ENCODE results near the gene ARHGAP24. TPM values are rescaled to one million over a fixed set of nuclear protein-coding genes. Genes with fewer than 3 reads are reported as not detected.
A peak's percentile ranks its signal among the peaks of the same experiment; 100 is the strongest.

Gene ARHGAP24
- polyA plus RNA-seq, 3 donors = 12.5 to 32.0 (median 18.8) TPM

DNA sequence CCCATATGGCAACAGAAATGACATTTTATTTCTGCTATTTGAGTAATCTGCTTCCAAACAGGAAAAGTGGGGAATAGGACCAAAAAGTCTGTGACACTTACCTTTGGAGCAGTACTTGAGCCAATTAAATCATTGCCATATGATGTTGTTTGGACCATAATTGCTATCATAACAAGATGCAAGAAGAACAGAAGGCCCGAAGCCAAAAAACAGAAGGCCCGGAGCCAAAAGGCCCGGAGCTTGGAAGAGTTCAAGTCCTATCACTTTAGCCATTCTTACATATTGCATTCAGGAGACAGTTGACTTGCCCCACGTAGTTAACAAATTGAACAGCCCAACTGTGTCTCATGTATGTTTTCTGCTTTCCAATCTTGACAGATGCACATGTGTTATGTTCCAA, 285.6 kb downstream of the ARHGAP24 start:
- intact Hi-C loops (cut with micrococcal nuclease) = no loop called here
- Mint-ChIP-seq H3K4me3 (no peak overlapping the region), H3K27me3 (ENCODE audit: low read depth in 3 of 3) (no peaks in the 10 kb centered on the region)

DNA sequence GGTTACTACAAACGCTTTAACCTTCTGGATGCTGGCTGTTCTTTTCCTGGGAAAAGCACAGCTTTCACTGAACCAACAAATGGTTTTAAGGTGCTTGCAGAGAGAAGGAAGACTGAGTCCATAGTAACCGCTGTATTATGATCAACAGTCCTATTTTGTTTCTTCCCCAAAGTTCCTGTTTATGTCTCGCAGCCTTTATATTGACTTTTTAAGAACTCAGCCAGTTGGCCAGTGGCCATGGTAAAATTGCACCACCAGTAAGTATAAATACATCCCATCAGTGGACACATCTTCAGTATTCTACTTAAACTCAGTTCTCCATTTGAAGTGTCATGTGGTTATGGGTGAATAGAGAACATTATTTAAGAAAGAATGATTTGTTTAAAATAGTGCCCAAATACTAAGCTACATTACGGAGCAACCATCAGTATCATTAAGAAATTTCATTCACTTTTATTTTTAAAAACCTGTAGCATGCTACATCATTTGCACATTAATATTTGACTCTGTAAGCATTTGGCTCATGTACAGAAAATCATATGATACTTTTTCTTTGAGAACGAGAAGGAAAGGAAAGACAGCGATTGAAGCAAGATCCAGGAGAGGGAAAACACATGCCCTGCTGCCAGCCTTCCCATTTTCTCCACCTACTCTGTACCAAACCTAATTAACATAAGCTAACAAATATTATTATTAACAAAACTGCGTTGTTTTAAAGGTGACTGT, 287.0 kb downstream of the ARHGAP24 start:
- H3K79me2 ChIP-seq (ENCODE audit: insufficient read depth, low read length) = no peaks in the 10 kb centered on the region
- no peaks in the 10 kb centered on the region for H3K9me3 Mint-ChIP-seq
- no CpG with 5 or more reads among the region's 7 CpGs for WGBS (ENCODE audit: insufficient coverage)
- H3K36me3 Mint-ChIP-seq = peaks cover 10 to 11% of the 10 kb centered on the region in 2 donors
- no peaks in the 10 kb centered on the region for H3K36me3 ChIP-seq (replicated peaks in 1 of 2; ENCODE audit: control insufficient read depth in 1 of 2, insufficient read depth in 2 of 2, low read length in 2 of 2)
- H3K4me3 ChIP-seq (replicated peaks in 1 of 3; ENCODE audit: low read depth in 2 of 3, low read length in 3 of 3) = no peak overlapping the region
- peaks cover 0 to 1% (median 0%) of the 10 kb centered on the region in 3 donors for H3K27me3 Mint-ChIP-seq (ENCODE audit: low read depth in 3 of 3)
- H3K9ac ChIP-seq (ENCODE audit: insufficient read depth, low read length, poor library complexity, severe bottlenecking) = peak overlapping the region; percentile 22
- H4K20me1 ChIP-seq (ENCODE audit: insufficient read depth, low read length) = peaks cover 14% of the 10 kb centered on the region
- H3K4me2 ChIP-seq (replicated peaks; ENCODE audit: extremely low read depth, low read length, poor library complexity, severe bottlenecking) = peak overlapping the region; percentile 11
- H3K4me1 ChIP-seq (ENCODE audit: control insufficient read depth in 1 of 2, insufficient read depth in 2 of 2, low read length in 2 of 2) = peaks cover 14 to 16% of the 10 kb centered on the region in 2 donors
- peaks cover 18% of the 10 kb centered on the region for H3K4me1 Mint-ChIP-seq
- H3K27ac Mint-ChIP-seq = peak overlapping the region; percentile 12 to 86 (median 61)
- DNase-seq = peak; percentile 41 to 71 (median 69)
- TF ChIP-seq, protein P1, sequence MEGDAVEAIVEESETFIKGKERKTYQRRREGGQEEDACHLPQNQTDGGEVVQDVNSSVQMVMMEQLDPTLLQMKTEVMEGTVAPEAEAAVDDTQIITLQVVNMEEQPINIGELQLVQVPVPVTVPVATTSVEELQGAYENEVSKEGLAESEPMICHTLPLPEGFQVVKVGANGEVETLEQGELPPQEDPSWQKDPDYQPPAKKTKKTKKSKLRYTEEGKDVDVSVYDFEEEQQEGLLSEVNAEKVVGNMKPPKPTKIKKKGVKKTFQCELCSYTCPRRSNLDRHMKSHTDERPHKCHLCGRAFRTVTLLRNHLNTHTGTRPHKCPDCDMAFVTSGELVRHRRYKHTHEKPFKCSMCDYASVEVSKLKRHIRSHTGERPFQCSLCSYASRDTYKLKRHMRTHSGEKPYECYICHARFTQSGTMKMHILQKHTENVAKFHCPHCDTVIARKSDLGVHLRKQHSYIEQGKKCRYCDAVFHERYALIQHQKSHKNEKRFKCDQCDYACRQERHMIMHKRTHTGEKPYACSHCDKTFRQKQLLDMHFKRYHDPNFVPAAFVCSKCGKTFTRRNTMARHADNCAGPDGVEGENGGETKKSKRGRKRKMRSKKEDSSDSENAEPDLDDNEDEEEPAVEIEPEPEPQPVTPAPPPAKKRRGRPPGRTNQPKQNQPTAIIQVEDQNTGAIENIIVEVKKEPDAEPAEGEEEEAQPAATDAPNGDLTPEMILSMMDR (IDR thresholded peaks at IDR 0.05) = no peak
- no peak overlapping the region for H2AFZ ChIP-seq (ENCODE audit: insufficient read depth, low read depth, low read length, poor library complexity, severe bottlenecking)
- intact Hi-C loops (cut with micrococcal nuclease) = no loop called here
- H3K27me3 ChIP-seq (ENCODE audit: control insufficient read depth in 2 of 2, insufficient read depth in 2 of 2, low read length in 2 of 2) = no peaks in the 10 kb centered on the region
- no peaks in the 10 kb centered on the region for H3K9me3 ChIP-seq (replicated peaks in 1 of 2; ENCODE audit: control insufficient read depth in 1 of 2, insufficient read depth in 1 of 2, low read length in 2 of 2)
- peak overlapping the region; percentile 18 to 72 for H3K27ac ChIP-seq (ENCODE audit: low read depth in 1 of 2, low read length in 2 of 2)
- no peak overlapping the region for H3K4me3 Mint-ChIP-seq

More for the DNA sequence above, 285.6 kb downstream of the ARHGAP24 start:
- no peaks in the 10 kb centered on the region for H3K27me3 ChIP-seq (ENCODE audit: control insufficient read depth in 2 of 2, insufficient read depth in 2 of 2, low read length in 2 of 2)
- H3K27ac Mint-ChIP-seq = no peak overlapping the region
- no peaks in the 10 kb centered on the region for H3K9me3 Mint-ChIP-seq
- DNase-seq = no peak
- H3K4me1 ChIP-seq (ENCODE audit: control insufficient read depth in 1 of 2, insufficient read depth in 2 of 2, low read length in 2 of 2) = peaks cover 14 to 16% of the 10 kb centered on the region in 2 donors
- WGBS (ENCODE audit: insufficient coverage) = 97% methylated on average over 4 of the region's 4 CpGs
- H3K9ac ChIP-seq (ENCODE audit: insufficient read depth, low read length, poor library complexity, severe bottlenecking) = no peak overlapping the region
- TF ChIP-seq, protein P1 (IDR thresholded peaks at IDR 0.05) = no peak
- no peaks in the 10 kb centered on the region for H3K79me2 ChIP-seq (ENCODE audit: insufficient read depth, low read length)
- H3K36me3 Mint-ChIP-seq = peaks cover 10 to 11% of the 10 kb centered on the region in 2 donors
- no peaks in the 10 kb centered on the region for H3K36me3 ChIP-seq (replicated peaks in 1 of 2; ENCODE audit: control insufficient read depth in 1 of 2, insufficient read depth in 2 of 2, low read length in 2 of 2)
- no peak overlapping the region for H3K4me3 ChIP-seq (replicated peaks in 1 of 3; ENCODE audit: low read depth in 2 of 3, low read length in 3 of 3)
- no peak overlapping the region for H3K4me2 ChIP-seq (replicated peaks; ENCODE audit: extremely low read depth, low read length, poor library complexity, severe bottlenecking)
- H3K9me3 ChIP-seq (replicated peaks in 1 of 2; ENCODE audit: control insufficient read depth in 1 of 2, insufficient read depth in 1 of 2, low read length in 2 of 2) = no peaks in the 10 kb centered on the region
- no peak overlapping the region for H2AFZ ChIP-seq (ENCODE audit: insufficient read depth, low read depth, low read length, poor library complexity, severe bottlenecking)
- peaks cover 18% of the 10 kb centered on the region for H3K4me1 Mint-ChIP-seq
- no peak overlapping the region for H3K27ac ChIP-seq (ENCODE audit: low read depth in 1 of 2, low read length in 2 of 2)
- peaks cover 5% of the 10 kb centered on the region for H4K20me1 ChIP-seq (ENCODE audit: insufficient read depth, low read length)

Measured in CD14-positive monocyte (primary cell).